GM18520 (cell line): ENCODE data around the gene MCTS1.
"Not testable (repeated sequence)": the region's sequence is repeated elsewhere in the genome, so short reads cannot be mapped to it uniquely, and the experiment has no call there.

ENCODE experiments used
- ATAC-seq: cut with Tn5 transposase; IDR thresholded peaks from one replicate; pipeline ENCODE4 v1.9.1; 2021; ENCODE audit not compliant: unreplicated experiment

MCTS1 gene

GRCh38 chrX:120629667-120630537 is 26.0 kb downstream of the MCTS1 start, which contains the start of gene C1GALT1C1:
Gene C1GALT1C1 (minus strand): TSS chrX:120630054. CDS start chrX:120627166, 2,888 bp downstream.
- ATAC-seq: peak; percentile 94

- ATAC-seq: no peak
Measured at GRCh38 chrX:120638619-120639018, 34.7 kb downstream of the MCTS1 start.

GRCh38 chrX:120642871-120643270 is 39.0 kb downstream of the MCTS1 start:
- ATAC-seq: no peak

- no peak for ATAC-seq
Measured at GRCh38 chrX:120647127-120647526, 43.2 kb downstream of the MCTS1 start.

GRCh38 chrX:120652256-120652655 is 48.4 kb downstream of the MCTS1 start:
- ATAC-seq: not testable (repeated sequence)

GRCh38 chrX:120653000-120653399 is 49.1 kb downstream of the MCTS1 start:
- no peak for ATAC-seq

- no peak for ATAC-seq
Measured at GRCh38 chrX:120660637-120661036, 56.7 kb downstream of the MCTS1 start.
